Measurements from ENCODE around the gene PLEKHA7.
A peak's percentile ranks its signal among the peaks of the same experiment; 100 is the strongest.

The PLEKHA7 gene

GRCh38 chr11:16831316-16832192 is 182.7 kb downstream of the PLEKHA7 start:
- no peak for DNase-seq

GRCh38 chr11:16827139-16827538 is 187.1 kb downstream of the PLEKHA7 start:
- no peak for DNase-seq

GRCh38 chr11:16825968-16826367 is 188.2 kb downstream of the PLEKHA7 start:
- DNase-seq, result no peak

GRCh38 chr11:16825101-16825500 is 189.1 kb downstream of the PLEKHA7 start:
- DNase-seq, result no peak

- DNase-seq, result peak; percentile 12
These were observed 193.7 kb downstream of the PLEKHA7 start for GRCh38 chr11:16820324-16821092.

- no peak for DNase-seq
These were observed 195.9 kb downstream of the PLEKHA7 start for GRCh38 chr11:16818284-16818683.

- DNase-seq, result no peak
These were observed 196.9 kb downstream of the PLEKHA7 start for GRCh38 chr11:16817351-16817750.

- no peak for DNase-seq
These were observed 197.6 kb downstream of the PLEKHA7 start for GRCh38 chr11:16816358-16817270.

GRCh38 chr11:16815047-16815767 is 199.0 kb downstream of the PLEKHA7 start:
- peak; percentile 14 for DNase-seq

GRCh38 chr11:16814410-16815046 is 199.7 kb downstream of the PLEKHA7 start:
- no peak for DNase-seq

GRCh38 chr11:16813126-16813525 is 201.1 kb downstream of the PLEKHA7 start:
- DNase-seq, result no peak

- no peak for DNase-seq
These were observed 201.9 kb downstream of the PLEKHA7 start for GRCh38 chr11:16812274-16812673.

GRCh38 chr11:16811136-16812020 is 202.8 kb downstream of the PLEKHA7 start:
- DNase-seq, result no peak

GRCh38 chr11:16809886-16810668 is 204.1 kb downstream of the PLEKHA7 start:
- DNase-seq, result no peak

GRCh38 chr11:16807306-16807705 is 206.9 kb downstream of the PLEKHA7 start:
- no peak for DNase-seq

GRCh38 chr11:16806791-16807190 is 207.4 kb downstream of the PLEKHA7 start:
- DNase-seq, result no peak

- DNase-seq, result no peak
These were observed 208.3 kb downstream of the PLEKHA7 start for GRCh38 chr11:16805938-16806337.

- DNase-seq, result no peak
These were observed 209.9 kb downstream of the PLEKHA7 start for GRCh38 chr11:16804104-16804947.
